ENCODE data around the gene TMEM101.
"Not testable (repeated sequence)": the region's sequence is repeated elsewhere in the genome, so short reads cannot be mapped to it uniquely, and the experiment has no call there.

The TMEM101 gene

DNA sequence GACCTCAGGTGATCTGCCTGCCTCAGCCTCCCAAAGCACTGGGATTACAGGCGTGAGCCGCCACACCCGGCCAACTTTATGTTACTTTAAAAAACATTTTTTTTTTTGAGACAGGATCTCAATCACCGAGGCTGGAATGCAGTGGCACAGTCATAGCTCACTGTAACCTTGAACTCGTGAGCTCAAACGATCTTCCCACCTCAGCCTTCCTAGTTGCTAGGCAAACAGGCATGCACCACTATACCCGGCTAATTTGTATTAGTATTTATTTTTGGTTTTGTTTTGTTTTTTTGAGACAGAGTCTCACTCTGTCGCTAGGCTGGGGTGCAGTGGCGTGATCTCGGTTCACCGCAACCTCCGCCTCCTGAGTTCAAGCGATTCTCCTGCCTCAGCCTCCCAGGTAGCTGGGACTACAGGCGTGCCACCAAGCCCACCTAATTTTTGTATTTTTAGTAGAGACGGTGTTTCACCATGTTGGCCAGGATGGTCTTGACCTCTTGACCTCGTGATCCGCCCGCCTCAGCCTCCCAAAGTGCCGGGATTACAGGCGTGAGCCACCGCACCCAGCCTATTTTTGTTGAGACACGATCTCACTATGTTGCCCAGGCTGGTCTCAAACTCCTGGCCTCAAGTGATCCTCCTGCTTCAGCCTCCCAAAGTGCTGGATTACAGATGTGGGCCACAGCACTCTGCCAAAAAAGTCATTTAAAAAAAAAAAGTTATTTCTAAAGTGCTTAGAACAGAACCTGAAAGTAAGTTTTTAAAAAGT, 42.1 kb downstream of the TMEM101 start:
- not testable (repeated sequence) for DNase-seq

DNA sequence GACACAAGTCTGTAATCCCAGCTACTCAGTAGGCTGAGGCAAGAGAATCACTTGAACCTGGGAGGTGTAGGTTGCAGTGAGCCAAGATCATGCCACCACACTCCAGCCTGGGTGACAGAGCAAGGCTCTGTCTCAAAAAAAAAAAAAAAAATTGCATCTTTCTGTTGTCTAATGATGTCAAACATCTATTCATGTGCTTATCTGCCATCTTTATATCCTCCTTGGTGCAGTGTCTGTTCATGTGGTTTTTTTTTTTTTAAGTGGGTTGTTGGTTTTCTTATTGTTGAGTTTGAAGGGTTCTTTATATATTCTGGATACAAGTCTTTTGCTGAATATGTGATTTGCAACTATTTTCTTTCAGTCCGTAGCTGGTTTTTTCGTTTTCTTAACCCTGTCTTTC, 43.3 kb downstream of the TMEM101 start:
- DNase-seq, result not testable (repeated sequence)

DNA sequence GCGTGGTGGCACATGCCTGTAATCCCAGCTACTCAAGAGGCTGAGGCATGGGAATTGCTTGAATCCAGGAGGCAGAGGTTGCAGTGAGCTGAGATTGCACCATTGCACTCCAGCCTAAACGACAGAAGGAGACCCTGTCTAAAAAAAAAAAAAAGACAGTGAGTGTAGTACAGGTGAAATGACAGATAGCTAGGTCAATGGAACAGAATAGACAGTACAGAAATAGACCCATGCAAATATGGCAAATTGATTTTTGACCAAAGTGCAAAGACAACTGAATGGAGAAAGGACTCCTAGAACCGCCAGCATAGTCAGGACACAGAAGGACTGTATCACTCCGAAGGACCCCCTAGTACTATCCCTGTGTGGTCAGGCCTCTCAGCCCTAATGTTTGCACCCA, 44.4 kb downstream of the TMEM101 start:
- DNase-seq, result no peak

DNA sequence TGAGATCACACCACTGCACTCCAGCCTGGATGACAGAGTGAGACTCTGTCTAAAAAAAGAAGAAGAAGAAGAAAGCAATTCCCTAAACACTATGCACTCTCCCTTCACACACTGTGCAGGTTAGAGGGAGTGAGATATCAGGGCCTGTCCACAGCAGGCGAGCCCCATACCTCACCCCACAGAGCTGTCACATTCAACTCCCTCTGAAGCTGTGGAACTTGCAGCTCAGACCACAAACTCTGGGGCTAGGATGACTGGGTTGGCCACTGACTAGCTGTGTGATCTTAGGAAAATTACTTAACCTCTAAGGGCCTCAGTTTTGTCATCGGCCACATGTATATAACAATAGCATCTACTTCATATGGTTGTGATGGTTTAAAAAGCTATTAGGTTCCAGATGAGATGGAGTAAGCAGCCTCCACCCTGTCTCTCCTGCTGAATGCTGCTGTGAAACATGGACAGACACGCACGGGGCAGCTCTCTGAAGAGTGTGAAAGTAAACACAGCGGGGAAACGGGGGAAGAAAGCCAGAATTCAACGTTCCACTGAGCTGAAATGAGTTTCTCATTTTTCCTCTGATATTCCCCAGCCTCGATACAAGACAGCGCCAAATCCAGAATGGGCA, 47.4 kb downstream of the TMEM101 start:
- DNase-seq, result no peak

DNA sequence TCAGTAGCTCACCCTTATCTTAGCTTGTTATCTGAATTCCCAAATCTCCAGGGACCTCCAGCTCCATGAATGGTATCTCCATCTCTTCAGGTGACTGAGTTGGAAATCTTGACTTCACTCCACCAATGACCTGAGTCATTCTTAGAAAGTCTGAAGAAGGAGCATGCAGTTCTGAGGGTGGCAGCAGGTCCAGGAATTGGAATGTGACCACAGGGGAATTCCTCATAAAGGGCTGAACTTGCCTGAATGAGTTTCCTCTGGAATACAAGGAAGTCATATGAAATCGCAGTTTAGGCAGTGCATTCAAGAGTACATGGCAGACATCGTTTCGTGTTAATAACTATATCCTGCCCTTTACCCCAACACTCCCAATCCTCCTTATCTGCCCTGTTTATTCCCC, 48.5 kb downstream of the TMEM101 start:
- DNase-seq, result no peak

DNA sequence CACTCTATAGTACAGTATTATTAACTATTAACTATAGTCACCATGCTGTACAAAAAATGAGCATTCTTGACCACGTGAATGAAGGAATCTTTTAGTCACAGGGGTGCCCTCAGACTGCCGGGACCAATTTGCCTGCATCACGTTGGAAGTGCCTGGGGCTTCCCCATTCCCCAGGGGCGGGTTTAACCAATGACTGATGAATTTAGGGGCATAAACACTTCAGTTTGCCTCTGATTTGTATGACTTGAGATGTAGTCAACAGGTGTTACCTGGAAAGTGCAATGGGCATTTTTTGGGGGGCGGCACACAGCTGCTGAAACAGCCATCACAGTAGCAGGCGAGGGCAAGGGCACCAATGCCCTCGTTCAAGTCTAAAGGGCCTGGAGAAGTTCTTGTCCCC, 52.3 kb downstream of the TMEM101 start:
- DNase-seq, result no peak

DNA sequence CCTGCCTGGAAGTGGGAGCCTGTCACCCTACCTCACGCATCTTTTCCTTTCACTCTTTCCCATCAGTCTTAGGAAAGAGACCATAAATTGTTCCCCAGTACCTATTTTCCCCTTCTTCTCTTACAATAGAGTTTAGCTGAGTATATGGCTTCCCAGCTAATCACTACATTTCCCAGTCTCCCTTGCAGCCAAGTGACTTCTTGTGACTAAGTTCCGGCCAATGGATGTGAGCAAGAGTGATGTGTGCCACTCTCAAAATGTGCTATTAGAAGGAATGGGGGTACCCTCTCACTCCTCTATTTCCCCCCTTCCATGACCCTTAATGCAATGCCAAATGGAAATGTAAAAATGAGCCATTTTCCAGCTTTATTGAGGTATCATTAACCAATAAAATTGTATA, 52.8 kb downstream of the TMEM101 start:
- no peak for DNase-seq

DNA sequence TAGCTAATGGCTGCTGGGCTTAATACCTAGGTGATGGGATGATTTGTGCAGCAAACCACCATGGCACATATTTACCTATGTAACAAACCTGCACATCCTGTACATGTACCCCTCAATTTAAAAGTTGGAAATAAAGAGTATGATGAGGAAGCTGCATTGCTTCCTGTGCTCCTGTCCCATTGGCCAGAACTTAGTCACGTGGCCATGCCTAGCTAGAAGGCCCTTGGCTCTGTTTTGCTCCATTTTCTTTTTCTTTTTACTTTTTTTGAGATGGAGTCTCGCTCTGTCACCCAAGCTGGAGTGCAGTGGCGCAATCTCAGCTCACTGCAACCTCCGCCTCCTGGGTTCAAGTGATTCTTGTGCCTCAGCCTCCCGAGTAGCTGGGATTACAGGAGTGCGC, 53.5 kb downstream of the TMEM101 start:
- DNase-seq, result not testable (repeated sequence)
